GM19455 (cell line): ENCODE results near the gene EYA4.
"Not testable (repeated sequence)": the region's sequence is repeated elsewhere in the genome, so short reads cannot be mapped to it uniquely, and the experiment has no call there.

Experiments used
- ATAC-seq: cut with Tn5 transposase; IDR thresholded peaks from one replicate; pipeline ENCODE4 v1.9.1; 2021; ENCODE audit not compliant: unreplicated experiment

EYA4 gene

DNA sequence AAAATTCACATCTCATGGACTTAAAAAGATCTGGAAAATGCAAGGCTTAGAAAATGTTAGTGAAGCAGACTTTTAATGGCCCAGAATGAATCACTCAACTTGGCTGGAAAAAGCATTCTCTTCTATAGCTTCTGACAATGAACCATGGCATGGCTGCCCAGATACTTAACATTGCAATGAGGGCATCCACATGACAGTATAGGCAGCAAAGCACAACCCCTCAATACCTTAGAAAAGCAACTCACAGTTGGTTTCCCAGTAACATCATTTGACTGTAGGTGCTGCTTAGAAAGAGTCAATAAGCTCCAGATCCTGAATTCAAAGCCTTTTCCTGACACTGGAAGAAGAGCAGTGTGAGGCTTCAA, 155.8 kb downstream of the EYA4 start:
- no peak for ATAC-seq

DNA sequence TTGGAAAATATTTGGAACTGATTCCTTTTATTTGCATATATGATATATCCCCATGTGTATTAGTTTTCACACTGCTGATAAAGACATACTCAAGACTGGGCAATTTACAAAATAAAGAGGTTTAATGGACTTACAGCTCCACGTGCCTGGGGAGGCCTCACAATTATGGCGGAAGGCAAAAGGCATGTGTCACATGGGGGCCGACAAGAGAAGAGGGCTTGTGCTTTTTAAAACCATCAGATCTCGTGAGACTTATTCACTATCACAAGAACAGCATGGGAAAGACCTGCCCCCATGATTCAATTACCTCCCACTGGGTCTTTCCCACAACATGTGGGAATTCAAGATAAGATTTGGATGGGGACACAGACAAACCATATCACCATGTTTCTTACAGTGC, 156.4 kb downstream of the EYA4 start:
- ATAC-seq, result not testable (repeated sequence)

DNA sequence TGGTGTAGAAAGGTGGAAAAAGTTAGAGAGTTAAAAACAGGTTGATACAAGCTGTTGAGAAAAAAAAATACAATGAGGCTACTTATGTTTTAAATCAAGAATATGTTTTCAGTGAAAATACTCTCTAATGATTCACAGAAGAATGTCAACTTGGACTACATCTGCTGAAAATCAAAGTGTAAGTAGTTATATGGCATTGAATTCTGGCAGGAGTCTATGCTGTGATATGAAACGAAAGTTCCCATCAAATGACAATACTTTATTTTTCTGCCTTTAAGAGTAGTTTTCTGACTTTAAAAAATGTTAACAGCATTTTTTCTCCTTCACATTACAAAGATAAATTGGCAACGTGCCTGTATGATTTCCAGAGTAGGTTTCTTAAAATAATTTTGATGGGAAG, 158.3 kb downstream of the EYA4 start:
- ATAC-seq, result no peak

DNA sequence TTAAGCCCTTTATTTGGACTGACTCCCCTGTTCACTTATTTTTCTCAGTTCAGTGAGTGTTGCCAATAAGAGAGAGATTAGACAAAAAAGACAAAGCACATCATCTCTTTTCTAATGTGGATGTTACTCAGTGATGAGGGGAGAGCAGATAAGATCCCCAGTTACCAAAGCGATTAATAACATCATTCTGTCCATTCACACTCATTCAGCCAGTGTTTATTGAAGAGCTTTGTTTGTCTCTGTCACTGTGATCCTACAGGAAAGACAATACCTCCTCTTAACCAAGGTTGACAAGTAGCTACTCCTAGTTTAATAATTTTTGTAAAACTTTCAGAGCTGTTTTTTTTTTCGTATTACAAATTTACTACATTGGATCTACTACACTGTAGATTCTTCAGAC, 163.0 kb downstream of the EYA4 start:
- no peak for ATAC-seq

DNA sequence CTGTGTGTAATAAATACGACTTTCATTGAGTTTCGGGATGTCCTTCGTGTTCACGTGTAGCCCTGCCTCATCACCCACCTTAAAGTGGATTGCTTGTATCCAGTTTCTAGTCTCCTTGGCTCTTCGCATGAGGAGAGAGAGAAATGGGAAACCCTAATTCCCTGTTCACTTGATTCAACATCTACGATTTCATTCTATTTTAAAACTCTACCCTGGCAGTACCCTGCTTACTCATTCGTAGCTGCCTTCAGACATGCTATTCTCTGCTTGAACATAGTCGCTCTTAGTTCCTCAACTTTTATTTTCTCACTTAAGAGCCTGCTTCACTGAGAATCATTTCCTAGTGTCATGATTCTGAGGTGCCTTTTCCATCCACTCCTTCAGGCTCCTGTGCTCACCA, 163.6 kb downstream of the EYA4 start:
- ATAC-seq, result no peak

DNA sequence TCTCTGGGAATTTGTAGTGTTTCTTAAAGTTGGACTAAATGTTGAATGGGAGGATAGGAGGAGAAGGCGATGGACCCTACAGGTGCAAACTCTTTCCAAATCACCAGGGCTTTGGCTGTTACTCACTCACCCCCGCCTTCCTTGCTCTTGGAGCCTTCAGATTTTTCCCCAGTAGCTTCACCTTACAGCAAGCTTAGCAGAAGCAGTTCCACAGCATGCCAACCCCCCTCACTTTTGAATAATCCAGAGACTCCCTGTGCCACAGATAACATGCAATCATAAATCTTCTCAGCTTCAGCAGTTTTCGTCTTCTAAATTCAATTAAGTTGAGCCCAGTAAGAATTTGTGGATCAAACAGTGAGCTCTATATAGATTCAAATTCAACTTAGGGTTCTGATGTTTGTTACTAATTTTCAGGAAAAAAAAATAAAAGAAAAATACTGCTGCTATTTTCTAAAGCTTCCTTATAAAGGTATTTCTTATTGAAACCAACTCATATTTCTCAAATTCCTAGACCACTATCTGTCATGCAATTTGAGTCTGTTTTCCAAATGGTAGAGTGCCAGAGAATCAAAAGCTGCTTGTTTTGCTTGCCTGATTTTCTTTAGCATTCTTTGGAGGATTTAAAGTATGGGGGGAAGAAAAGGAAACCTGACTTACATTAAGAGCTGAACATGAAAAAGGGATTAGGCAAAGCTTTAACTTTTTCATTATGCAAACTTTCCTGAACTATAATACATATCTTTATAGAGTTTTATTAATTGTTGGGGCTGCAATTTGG, 166.4 kb downstream of the EYA4 start:
- no peak for ATAC-seq

DNA sequence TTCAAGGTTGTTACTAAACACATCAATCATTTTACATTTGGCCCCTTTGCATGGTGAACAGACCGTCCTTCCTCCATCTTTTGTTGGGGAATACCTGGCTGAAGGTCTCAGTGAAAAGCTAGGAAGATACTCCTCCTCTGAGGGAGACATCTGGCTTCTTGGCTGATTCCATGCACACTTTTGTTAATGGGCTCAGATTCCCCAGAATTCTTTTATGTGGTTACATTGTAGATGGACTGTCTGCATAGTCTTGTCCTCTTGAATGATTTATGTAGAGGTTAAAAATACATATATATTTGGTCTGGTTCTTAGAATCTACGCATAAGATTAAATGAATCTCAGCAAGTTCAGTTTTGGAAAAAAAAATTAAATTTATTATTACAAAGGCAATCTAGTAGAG, 167.0 kb downstream of the EYA4 start:
- ATAC-seq, result no peak

DNA sequence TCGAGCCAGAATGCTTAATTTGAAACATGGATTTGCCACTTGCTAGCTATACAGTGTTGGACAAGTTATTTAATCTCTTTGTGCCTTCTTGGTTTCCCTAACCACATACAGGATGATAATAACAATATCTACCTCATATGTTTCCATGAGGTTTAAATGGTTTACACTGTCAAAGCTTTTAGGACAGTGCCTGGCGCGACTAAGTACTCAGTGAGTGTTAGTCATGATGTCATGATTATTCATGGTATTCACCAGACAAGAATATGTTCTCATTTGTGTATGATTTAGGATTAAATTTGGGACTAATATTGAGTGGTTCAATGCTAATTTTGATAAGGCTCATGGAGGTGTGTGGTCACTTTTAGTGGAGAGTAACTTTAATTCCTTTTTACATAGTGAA, 167.4 kb downstream of the EYA4 start:
- ATAC-seq, result no peak

DNA sequence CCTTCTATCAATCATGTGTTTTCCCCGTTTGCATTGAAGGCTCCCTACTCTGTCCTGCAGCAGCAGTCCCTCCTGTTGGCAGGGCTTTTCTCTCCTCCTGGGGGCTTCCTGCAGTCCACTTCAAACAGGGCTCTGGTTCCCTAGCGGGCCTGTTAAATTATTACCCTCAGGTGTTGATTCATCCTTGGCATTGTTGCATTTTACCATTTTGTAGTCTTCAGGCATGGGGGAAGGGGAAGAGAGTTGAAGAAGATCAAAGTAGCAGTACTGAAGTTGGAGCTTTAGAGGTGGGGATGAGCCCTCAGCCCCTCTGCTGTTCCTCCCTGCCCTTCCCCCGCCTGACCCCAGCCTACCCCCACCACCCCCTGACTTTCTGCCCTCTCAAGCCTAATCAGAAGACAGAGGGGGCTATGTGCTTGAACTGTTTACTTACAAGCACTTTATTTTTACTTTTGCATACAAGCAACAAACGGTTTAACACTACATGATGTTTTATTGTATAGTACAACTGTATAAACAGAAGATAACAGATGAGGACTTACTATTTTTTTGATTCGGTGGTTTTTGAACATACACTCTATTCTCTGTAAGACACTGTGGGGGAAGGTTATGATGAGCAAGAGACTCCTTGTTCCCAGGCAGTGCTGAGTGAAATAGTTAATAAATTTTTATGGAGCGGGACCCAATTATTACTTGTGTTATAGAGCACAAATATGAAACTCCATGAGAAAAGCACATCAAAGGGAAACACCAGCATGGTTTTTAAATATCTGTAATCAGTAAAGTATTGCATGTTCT, 169.7 kb downstream of the EYA4 start:
- ATAC-seq, result no peak

DNA sequence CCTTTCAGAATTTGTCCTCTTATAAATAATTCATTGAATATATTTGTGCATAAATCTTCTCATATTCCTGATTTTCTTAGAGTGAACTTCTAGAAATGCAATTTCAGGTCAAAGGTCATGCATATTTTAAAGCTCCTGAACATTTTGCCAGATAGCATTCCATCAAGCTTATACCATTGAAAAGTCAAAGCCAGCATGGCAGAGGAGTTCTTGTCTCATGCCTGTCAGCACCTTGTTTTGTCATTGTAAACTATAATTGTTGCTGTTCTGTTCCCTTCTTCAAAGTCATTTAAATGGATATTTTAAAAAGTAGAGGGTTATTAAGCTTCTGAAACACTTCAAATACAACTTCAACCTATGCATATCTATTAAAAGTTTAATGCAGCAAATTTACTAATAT, 170.6 kb downstream of the EYA4 start:
- ATAC-seq, result no peak

DNA sequence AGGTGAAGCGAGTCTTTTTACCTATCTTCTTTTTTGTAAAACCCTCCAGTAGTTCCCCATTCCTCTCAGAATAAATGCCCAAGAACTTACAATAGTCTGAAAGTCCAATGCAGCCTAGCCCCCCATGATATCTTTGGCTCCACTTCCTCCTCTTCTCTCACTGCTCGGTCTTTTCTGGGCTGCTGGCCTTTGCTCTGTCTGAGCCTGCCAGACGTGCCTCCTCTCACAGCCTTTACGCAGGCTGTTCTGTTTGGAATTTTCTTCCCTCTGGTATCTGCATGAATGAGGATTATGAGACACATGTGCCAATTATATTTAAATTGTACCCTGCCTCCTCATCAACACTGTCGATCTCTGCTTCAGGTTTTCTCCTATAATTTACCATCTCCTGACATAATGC, 174.1 kb downstream of the EYA4 start:
- no peak for ATAC-seq

DNA sequence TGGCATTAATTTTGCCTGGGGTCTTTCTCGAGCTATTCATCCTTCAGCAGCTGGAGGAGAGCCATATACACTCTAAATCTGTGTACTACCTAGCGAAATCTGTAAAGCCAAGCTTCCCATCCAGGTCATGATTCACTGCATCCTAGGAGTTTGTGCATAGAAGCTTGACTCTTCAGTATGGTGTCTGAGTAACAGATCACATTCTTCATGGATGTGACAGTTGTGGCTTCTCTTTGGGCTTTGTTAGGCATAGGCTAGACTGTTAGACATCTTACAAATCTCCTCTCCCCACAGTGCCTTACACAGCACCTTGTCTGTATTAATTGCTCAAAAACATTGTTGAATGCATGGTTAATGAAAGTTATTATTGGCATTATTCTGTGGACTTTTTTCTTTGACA, 177.0 kb downstream of the EYA4 start:
- no peak for ATAC-seq

DNA sequence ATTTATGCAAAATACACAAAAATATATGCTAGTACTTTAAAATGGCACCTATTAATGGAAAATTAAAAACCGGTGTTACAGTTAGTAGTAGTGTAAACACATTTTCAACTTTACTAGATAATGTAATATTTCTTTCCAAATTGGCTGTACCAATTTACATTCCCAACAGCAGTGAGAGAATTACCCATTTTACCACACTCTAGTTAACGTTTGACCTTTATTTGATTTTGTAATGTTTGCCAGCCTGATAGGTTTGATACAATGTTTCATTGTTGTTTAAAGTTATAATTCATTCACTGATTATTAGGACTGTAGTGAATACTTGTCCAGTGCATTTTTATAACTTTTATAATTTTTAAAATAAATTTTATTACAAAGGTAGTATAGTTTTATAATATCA, 182.1 kb downstream of the EYA4 start:
- no peak for ATAC-seq

DNA sequence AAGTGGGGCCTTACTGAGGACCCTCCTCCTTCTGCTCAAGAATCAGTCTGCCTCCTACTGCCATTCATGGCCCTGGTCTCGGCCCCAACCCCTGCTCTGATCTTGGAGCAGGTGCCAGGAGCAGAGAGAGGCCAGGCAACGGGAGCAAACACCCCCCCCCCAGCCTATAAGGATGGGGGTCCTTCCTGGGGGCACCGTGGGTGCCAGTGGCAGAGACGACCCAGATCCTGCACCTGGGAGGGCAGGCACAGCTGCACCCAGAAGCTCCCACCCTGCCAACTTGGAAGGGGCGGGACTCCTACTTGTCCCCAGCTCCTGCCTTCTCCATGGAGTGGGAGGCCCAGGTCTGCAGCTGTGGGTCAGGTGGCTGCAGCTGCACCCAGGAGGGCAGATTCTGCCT, 183.2 kb downstream of the EYA4 start:
- no peak for ATAC-seq

DNA sequence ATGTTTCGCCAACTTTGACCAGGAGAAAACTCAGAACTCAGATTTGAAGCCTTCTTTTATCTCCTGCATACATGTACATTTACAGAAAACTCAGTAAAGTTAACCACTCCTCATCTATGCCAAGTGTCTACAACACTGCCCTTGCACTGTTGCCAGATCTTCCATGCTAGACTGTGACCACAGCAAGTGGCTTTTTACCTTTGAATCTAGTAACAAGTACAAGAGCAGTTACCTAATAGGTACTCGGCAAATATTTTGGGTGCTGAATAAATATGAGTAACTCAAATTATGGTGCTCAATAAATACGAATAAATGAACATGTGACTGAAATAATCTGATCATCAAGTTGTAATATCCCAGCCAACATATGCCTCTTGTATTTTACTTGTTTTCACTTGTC, 184.9 kb downstream of the EYA4 start:
- ATAC-seq, result no peak

DNA sequence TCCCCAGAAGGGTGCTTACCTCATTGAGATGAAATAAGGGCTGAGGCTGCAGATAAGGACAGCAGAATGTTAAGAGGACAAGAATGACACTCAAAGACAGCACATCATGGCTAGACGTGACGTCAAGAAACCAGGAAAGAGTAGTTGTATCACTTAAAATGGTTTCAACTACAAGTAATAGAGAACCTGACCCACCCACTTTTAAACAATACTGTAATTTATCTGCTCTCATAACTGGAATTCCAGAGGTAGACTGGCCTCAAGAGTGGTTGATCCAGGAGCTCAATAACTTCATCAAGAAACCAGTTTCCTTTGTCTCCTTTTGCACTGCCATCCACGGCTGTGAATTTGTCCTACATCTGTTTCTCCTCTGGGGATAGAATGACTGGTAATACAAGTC, 187.1 kb downstream of the EYA4 start:
- ATAC-seq, result no peak

DNA sequence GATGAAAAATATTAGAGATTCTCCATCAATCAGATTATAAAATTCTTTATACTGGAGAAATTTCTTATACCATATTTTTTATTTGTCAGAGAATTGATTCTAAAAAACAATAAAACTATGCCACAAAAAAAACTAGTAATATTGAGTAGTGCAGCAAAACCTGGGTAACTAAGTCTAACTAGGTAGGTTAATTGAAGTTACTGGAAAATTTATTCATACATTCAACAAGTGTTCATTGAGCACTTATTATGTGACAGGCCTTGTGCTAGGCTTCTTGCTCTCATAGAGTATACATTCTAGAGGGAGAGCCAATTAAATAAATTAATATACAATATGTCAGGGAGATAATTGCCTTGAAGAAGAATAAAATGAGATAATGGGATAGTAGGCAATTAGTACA, 189.4 kb downstream of the EYA4 start:
- no peak for ATAC-seq

DNA sequence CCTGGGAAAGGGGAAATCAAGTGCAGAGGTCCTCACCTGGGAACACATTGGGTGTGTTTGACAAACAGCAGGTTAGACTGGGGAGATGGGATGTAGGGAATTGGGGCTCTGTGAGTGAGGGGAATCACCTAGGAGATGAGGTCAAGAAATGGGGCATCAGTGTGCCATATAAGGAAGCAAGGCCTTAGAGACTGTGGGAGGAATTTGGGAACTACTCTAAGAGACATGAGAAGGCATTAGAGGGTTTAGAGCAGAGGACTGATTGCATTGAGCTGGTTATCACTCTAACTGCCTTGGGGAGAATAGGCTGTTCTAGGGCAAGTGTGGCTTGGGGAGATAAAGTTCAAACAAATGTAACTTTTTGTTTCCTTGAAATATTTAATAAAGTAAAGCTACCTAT, 189.9 kb downstream of the EYA4 start:
- ATAC-seq, result no peak

DNA sequence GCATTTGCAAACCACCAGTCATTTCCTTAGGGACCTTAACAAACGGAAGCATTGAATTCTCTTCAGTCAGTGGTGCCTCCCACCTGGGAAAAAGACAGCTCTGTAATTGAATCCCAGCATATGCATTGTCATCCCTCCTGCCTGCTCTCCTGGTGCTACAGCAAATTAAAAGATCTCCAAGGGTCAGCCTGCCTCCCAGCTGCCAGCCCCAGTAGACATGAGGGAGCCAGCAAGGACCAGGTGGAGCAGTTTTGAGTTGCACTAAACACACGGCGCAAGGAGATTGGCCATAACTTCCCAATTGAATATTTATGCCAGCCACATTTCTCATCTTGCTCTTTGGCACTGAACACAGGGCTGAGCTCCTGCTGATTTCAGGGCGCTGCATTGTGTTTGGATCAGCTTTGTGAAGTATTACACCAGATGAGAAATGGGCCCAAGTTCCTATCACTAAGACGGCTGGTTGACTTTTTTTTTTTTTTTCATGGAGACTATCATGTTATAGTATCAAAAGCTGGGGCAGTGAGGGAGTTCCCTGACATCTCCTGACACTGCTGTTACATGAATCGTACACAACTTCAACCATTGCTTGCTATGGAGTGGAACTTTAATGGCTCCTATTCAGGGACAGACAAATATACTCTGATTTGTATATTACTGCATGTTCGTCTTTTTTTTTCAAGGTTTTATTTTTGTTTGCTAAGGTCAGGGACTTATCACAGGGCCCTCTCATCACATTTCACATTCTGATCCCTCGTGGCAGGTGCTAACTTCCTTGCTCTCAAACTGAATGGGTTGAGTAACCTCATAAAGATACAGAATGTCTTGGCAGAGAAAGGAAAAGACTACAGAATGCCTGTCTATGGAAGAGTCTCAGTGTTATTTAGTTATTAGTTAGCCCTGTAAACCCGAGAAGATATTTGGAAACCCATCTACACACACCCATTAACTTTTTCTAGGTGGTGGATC, 191.1 kb downstream of the EYA4 start:
- no peak for ATAC-seq

DNA sequence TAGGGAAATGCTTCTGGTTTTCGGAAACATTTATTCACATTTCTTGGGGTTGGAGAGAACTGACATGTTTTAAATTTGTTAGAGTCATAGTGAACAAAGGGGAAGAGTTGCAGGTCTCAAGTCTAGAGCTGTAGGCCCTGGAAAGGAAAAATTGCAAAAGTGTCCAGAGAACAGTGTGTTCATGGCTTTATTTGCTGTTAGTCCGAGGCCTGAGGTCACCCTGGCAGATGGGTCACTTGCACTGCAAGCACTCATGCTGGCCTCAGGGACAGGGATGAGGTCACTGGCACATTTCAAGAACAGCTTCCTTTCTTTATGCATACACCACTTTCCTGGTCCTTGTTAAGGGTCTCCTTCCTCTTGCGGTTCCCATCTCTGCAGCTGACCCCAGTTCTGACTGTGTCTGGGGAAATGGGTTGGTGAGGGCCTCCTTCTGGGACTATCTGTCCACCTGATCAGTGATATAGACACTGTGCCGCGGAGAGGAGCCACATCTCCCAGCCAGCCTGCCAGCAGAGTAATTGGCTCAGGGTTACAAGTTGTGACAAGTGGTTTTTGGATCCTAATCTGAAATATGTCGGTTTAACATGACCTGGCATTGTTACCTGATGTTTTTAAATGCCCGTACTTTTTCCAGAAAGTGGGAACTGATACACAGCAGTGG, 194.0 kb downstream of the EYA4 start:
- ATAC-seq, result no peak

DNA sequence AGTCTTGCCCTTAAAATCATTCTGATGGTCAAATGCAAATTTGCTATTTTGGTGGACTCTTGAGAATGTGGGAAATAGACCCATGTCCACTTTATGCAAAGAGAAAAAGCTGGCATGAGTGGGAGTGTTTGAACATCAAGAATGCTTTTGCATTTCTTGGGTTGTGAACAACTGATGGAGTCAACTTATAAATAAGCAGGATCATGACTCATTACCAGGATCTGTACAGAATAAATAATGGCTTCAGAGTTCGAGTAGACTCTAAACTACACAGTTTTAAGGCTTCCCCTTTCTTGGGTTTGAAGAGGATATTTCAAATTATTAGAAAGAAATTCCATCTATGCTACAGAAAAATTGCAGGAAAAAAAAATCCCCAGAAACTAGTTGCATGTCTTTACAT, 195.5 kb downstream of the EYA4 start:
- no peak for ATAC-seq
